ENCODE data around the gene PLA2G4C.
"Not testable (repeated sequence)": the region's sequence is repeated elsewhere in the genome, so short reads cannot be mapped to it uniquely, and the experiment has no call there.

PLA2G4C gene

GRCh38 chr19:48111280-48111679 is 663 bp upstream of the PLA2G4C start:
- DNase-seq (ENCODE audit: low spot score) = no peak

GRCh38 chr19:48108997-48109782 is 1.4 kb downstream of the PLA2G4C start:
- DNase-seq (ENCODE audit: low spot score) = no peak

- no peak for DNase-seq (ENCODE audit: low spot score)
Measured at GRCh38 chr19:48103922-48104321, 6.7 kb downstream of the PLA2G4C start.

- peak; percentile 69 for DNase-seq (ENCODE audit: low spot score)
Measured at GRCh38 chr19:48102870-48103751, 7.5 kb downstream of the PLA2G4C start.

GRCh38 chr19:48095612-48096175 is 14.9 kb downstream of the PLA2G4C start:
- DNase-seq (ENCODE audit: low spot score) = no peak

GRCh38 chr19:48094855-48095203 is 15.8 kb downstream of the PLA2G4C start:
- no peak for DNase-seq (ENCODE audit: low spot score)

GRCh38 chr19:48094129-48094854 is 16.3 kb downstream of the PLA2G4C start:
- DNase-seq (ENCODE audit: low spot score) = no peak

GRCh38 chr19:48091111-48091718 is 19.4 kb downstream of the PLA2G4C start:
- DNase-seq (ENCODE audit: low spot score) = not testable (repeated sequence)

GRCh38 chr19:48090281-48090802 is 20.3 kb downstream of the PLA2G4C start:
- no peak for DNase-seq (ENCODE audit: low spot score)

- not testable (repeated sequence) for DNase-seq (ENCODE audit: low spot score)
Measured at GRCh38 chr19:48088991-48089390, 21.6 kb downstream of the PLA2G4C start.

- no peak for DNase-seq (ENCODE audit: low spot score)
Measured at GRCh38 chr19:48085904-48086864, 24.4 kb downstream of the PLA2G4C start.

- no peak for DNase-seq (ENCODE audit: low spot score)
Measured at GRCh38 chr19:48085076-48085475, 25.5 kb downstream of the PLA2G4C start.

- no peak for DNase-seq (ENCODE audit: low spot score)
Measured at GRCh38 chr19:48081106-48081505, 29.5 kb downstream of the PLA2G4C start.

GRCh38 chr19:48070177-48070769 is 40.3 kb downstream of the PLA2G4C start:
- DNase-seq (ENCODE audit: low spot score) = not testable (repeated sequence)

GRCh38 chr19:48069435-48069834 is 41.2 kb downstream of the PLA2G4C start:
- DNase-seq (ENCODE audit: low spot score) = no peak

GRCh38 chr19:48064509-48064908 is 46.1 kb downstream of the PLA2G4C start:
- no peak for DNase-seq (ENCODE audit: low spot score)

GRCh38 chr19:48061401-48062344 is 48.9 kb downstream of the PLA2G4C start:
- no peak for DNase-seq (ENCODE audit: low spot score)

GRCh38 chr19:48060381-48060780 is 50.2 kb downstream of the PLA2G4C start:
- DNase-seq (ENCODE audit: low spot score) = no peak

GRCh38 chr19:48059331-48059730 is 51.3 kb downstream of the PLA2G4C start:
- no peak for DNase-seq (ENCODE audit: low spot score)

Data from germinal center (tissue), 1 donor.